Progenitor cell of endocrine pancreas (in vitro differentiated cells): ENCODE measurements around the gene ISCU. TPM values are rescaled to one million over a fixed set of nuclear protein-coding genes. Genes with fewer than 3 reads are reported as not detected.

Experiments
- DNase-seq: peaks from one replicate; pipeline ENCODE4 v3.0.0; 2021; ENCODE audit warnings: low spot score; ENCODE audit not compliant: unreplicated experiment
- H3K27ac Mint-ChIP-seq: 2 replicates; pipeline ENCODE4 v1.8.0; 2021; ENCODE audit warnings: mild to moderate bottlenecking, moderate library complexity, mixed read lengths
- H3K27me3 Mint-ChIP-seq: 2 replicates; pipeline ENCODE4 v1.8.0; 2021; ENCODE audit warnings: mixed read lengths
- H3K36me3 Mint-ChIP-seq: 2 replicates; pipeline ENCODE4 v1.8.0; 2022; ENCODE audit warnings: mixed read lengths; ENCODE audit not compliant: insufficient read depth
- H3K4me1 Mint-ChIP-seq: 2 replicates; pipeline ENCODE4 v1.8.0; 2021; ENCODE audit warnings: low read depth, mixed read lengths
- H3K4me3 Mint-ChIP-seq: 2 replicates; pipeline ENCODE4 v1.8.0; 2021; ENCODE audit warnings: low read depth, mild to moderate bottlenecking, moderate library complexity, mixed read lengths
- H3K9me3 Mint-ChIP-seq: 2 replicates; pipeline ENCODE4 v1.8.0; 2021; ENCODE audit warnings: low read depth, mixed read lengths
- total RNA-seq: library from RNA; stranded (reverse); gene quantifications from 2 replicates; pipeline ENCODE4 v1.2.1, GENCODE V29; 2021
- TF ChIP-seq, protein P1 (sequence below): fragments of 200-600 bp; sonication (generic); IDR thresholded peaks from one replicate; pipeline ENCODE4 v1.5.0; 2021; ENCODE audit warnings: antibody characterized with exemption, mild to moderate bottlenecking; ENCODE audit not compliant: unreplicated experiment

The ISCU gene
- total RNA-seq, 1 donor from 2014 or later: 69.7 TPM

DNA sequence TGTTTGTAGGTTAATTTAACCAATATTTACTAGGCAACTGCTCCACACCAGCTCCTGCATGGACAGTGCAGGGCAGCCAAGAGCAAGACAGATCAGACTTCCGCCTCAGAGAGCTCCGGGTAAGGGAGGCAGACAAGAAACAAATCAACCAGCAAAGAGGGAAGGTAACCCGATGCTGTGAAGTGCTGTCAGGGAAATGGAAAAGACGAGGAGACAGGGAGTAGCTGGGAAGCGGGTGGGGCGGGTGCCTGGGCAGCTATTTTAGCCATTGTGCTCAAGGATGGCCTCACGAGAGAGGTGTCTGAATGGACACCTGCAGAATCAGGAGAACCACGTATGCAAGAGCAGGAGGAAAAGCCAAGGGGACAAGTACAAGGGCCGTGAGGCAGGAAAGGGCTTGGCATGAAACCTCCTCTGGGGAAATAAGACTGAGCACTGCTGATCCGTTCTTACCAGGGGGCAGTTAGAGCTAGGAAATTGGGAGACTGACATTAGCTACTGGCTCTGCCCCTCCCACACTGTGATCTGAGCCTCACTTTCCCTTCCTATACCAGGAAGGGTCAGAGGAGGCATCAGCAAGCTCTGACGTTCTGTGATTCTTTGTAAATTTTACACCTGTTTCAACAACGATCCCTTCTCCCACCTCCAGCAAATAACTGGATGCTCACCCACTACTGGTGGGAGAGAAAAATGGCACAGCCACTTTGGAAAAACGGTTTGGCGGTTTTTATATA lies 42.0 kb downstream of the ISCU start:
- DNase-seq: no peak
- H3K36me3 Mint-ChIP-seq: no peaks in the 10 kb centered on the region
- no peak overlapping the region for H3K4me3 Mint-ChIP-seq
- H3K9me3 Mint-ChIP-seq: no peaks in the 10 kb centered on the region
- no peak overlapping the region for H3K27ac Mint-ChIP-seq
- peaks cover 8% of the 10 kb centered on the region for H3K27me3 Mint-ChIP-seq
- H3K4me1 Mint-ChIP-seq: no peaks in the 10 kb centered on the region
- TF ChIP-seq, protein P1, sequence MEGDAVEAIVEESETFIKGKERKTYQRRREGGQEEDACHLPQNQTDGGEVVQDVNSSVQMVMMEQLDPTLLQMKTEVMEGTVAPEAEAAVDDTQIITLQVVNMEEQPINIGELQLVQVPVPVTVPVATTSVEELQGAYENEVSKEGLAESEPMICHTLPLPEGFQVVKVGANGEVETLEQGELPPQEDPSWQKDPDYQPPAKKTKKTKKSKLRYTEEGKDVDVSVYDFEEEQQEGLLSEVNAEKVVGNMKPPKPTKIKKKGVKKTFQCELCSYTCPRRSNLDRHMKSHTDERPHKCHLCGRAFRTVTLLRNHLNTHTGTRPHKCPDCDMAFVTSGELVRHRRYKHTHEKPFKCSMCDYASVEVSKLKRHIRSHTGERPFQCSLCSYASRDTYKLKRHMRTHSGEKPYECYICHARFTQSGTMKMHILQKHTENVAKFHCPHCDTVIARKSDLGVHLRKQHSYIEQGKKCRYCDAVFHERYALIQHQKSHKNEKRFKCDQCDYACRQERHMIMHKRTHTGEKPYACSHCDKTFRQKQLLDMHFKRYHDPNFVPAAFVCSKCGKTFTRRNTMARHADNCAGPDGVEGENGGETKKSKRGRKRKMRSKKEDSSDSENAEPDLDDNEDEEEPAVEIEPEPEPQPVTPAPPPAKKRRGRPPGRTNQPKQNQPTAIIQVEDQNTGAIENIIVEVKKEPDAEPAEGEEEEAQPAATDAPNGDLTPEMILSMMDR: no peak

DNA sequence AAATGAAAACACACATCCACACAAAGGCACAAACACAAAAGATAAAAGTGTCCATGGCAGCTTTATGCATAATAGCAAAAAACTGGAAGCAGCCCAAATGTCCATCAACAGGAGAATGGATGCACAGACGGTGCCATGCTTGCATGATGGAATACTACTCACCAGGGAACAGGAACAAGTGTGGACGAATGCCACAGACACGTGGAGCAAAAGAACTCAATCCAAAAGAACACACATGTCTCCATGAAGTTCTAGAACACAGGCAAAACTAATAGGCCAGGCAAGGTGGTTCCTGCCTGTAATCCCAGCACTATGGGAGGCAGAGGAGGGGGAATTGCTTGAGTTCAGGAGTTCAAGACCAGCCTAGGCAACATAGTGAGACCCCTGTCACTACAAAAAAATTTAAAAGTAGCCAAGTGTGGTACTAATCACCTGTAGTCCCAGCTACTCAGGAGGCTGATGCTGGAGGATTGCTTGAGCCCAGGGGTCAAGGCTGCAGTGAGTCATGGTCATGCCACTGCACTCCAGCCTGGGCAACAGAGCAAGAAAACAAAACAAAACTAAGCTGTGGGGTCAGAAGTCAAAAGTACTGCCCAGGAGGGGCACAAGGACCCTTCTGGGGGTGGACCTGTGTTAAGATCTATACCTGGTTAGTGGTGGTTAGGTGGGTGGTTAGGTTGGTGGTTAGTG lies 42.7 kb downstream of the ISCU start:
- no peak overlapping the region for H3K4me3 Mint-ChIP-seq
- H3K27me3 Mint-ChIP-seq: peaks cover 8% of the 10 kb centered on the region
- no peaks in the 10 kb centered on the region for H3K9me3 Mint-ChIP-seq
- DNase-seq: no peak
- H3K36me3 Mint-ChIP-seq: no peaks in the 10 kb centered on the region
- no peak overlapping the region for H3K27ac Mint-ChIP-seq
- TF ChIP-seq, protein P1: no peak
- H3K4me1 Mint-ChIP-seq: no peaks in the 10 kb centered on the region

DNA sequence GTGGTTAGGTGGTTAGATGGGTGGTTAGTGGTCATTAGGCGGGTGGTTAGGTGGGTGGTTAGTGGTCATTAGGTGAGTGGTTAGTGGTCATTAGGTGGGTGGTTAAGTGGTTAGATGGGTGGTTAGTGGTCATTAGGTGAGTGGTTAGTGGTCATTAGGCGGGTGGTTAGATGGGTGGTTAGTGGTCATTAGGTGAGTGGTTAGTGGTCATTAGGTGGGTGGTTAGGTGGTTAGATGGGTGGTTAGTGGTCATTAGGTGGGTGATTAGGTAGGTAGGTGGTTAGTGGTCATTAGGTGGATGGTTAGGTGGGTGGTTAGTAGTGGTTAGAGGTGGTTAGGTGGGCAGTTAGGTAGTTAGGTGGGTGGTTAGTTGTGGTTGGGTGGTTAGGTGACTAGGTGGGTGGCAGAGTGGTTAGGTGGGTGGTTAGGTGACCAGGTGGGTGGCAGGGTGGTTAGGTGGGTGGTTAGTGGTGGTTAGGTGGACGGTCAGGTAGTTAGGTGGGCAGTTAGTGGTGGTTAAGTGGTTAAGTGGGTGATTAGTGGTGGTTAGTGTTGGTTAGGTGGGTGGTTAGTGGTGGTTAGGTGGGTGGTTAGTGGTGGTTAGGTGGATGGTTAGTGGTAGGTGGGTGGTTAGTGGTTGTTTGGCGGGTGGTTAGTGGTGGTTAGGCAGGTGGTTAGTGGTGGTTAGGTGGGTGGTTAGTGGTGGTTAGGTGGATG lies 43.5 kb downstream of the ISCU start:
- H3K27me3 Mint-ChIP-seq: peaks cover 11% of the 10 kb centered on the region
- no peak overlapping the region for H3K4me3 Mint-ChIP-seq
- no peaks in the 10 kb centered on the region for H3K4me1 Mint-ChIP-seq
- TF ChIP-seq, protein P1: no peak
- no peaks in the 10 kb centered on the region for H3K36me3 Mint-ChIP-seq
- no peak overlapping the region for H3K27ac Mint-ChIP-seq
- no peaks in the 10 kb centered on the region for H3K9me3 Mint-ChIP-seq
- no peak for DNase-seq

DNA sequence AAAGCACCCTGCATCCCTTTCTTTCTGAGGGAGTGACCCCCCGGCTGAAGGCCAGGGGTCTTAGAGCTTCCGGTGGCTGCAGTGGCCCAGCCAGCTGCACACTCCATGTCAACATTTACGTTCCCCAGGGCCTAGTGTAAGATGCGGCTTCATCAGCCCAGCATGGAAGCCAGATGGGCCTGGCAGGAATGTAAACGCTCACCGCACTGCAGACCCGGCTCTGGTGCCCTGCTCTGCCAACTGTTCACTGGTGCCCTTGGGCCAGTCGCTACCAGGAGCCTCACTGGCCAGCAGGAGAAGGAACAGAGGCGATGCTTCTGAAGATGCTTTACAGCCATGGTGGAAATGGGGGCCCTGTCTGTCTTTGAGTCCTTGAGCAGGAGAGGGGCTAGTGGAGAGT lies 44.1 kb downstream of the ISCU start:
- Mint-ChIP-seq H3K36me3 (no peaks in the 10 kb centered on the region), H3K4me1 (no peaks in the 10 kb centered on the region), H3K27ac (no peak overlapping the region)

More for the DNA sequence above, 44.1 kb downstream of the ISCU start:
- no peak for DNase-seq
- no peak overlapping the region for H3K4me3 Mint-ChIP-seq
- TF ChIP-seq, protein P1: no peak
- H3K9me3 Mint-ChIP-seq: no peaks in the 10 kb centered on the region
- peaks cover 12% of the 10 kb centered on the region for H3K27me3 Mint-ChIP-seq
